T-helper 2 cell (primary cell): ENCODE results near the gene COX7A1.

Experiments
- DNase-seq, 5 experiments: peaks; one replicate each; pipeline versions ENCODE4 v3.0.0 to v3.0.0-alpha.2; 2012 to 2022

The COX7A1 gene

GRCh38 chr19:36111200-36111539, 41.1 kb downstream of the COX7A1 start:
- DNase-seq: no peak

GRCh38 chr19:36110487-36111199, 41.6 kb downstream of the COX7A1 start, which contains the start of gene OVOL3:
Gene OVOL3, plus strand, starts transcription at chr19:36111143. Its CDS starts 60 bp downstream, at chr19:36111203.
- DNase-seq: no peak

GRCh38 chr19:36108684-36109083, 43.6 kb downstream of the COX7A1 start:
- DNase-seq: no peak

GRCh38 chr19:36106991-36107390, 45.3 kb downstream of the COX7A1 start:
- DNase-seq: no peak

- DNase-seq: no peak
Measured at GRCh38 chr19:36106441-36106840, 45.8 kb downstream of the COX7A1 start.

- DNase-seq: no peak
Measured at GRCh38 chr19:36103842-36104552, 48.2 kb downstream of the COX7A1 start.

GRCh38 chr19:36103040-36103626, 49.1 kb downstream of the COX7A1 start:
- DNase-seq: no peak

- no peak for DNase-seq
Measured at GRCh38 chr19:36101550-36102327, 50.5 kb downstream of the COX7A1 start.
